GM13976 (cell line): ENCODE measurements around the gene RPS14.

Experiments
- DNase-seq: peaks from one replicate; pipeline ENCODE4 v3.0.0; 2012; ENCODE audit warnings: low spot score
- in situ Hi-C: fragments of 300-500 bp; cut with MboI; formaldehyde crosslinking; loops from one replicate; pipeline ENCODE4 v1.12.0; 2022; ENCODE audit warnings: low sequenced_read_pairs, mixed read lengths, inconsistent platforms; ENCODE audit not compliant: unreplicated experiment
- TF ChIP-seq, protein P1 (sequence below): IDR thresholded peaks from 2 replicates; pipeline ENCODE4 v1.5.1; 2012; ENCODE audit warnings: borderline replicate concordance, mild to moderate bottlenecking; ENCODE audit not compliant: insufficient read depth; ENCODE audit errors: extremely low read depth, missing control alignments, control extremely low read depth

Gene RPS14

DNA sequence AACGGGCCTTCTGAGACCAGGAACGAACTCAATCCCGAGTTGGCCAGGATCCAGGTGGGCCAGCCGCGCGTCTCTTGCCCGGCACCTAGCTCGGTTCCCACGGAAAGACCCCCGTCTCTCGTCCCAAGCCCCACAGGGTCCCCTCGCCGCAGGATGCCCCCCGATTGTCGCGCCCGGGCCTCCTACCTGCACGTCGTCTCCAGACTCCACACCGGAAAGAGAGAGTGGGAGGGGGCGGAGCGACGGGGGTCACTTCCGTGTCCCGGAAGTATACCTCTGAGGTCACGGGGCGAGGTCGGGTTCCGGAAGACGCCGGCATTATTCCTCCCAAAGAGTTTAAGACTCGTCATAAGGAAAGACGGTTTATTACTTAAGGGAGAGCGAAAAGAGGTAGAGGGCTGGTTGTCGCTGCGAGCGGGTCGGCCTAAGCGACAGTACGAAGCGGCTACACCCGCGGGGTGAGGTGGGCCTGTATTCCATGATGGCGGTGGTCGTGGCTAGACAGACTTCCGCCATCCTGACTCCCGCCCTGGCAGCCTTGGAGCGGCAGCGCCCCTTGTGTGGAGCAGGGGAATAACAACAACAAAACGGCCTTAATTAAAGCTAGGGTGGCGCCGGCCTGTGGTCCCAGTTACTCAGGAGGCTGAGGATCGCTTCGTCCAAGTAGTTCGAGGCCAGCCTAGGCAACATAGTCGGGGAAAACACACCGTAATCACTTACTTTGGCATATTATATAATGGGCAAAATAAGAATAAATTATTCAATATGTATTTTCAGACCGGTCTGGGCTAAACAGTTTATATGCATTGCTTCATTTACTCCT lies at the start of gene RPS14:
Gene RPS14, minus strand, starts transcription at position 223 of the 823 bp plus-strand sequence. CDS start 2,006 bp downstream, outside the sequence.
- peak; percentile 97 for DNase-seq
- in situ Hi-C loops, result loop anchor here (10.0 to 25.0 kb wide), 2 partner anchors 95 to 213 kb away; partner anchors contain the start of gene MYOZ3
- TF ChIP-seq, protein P1, sequence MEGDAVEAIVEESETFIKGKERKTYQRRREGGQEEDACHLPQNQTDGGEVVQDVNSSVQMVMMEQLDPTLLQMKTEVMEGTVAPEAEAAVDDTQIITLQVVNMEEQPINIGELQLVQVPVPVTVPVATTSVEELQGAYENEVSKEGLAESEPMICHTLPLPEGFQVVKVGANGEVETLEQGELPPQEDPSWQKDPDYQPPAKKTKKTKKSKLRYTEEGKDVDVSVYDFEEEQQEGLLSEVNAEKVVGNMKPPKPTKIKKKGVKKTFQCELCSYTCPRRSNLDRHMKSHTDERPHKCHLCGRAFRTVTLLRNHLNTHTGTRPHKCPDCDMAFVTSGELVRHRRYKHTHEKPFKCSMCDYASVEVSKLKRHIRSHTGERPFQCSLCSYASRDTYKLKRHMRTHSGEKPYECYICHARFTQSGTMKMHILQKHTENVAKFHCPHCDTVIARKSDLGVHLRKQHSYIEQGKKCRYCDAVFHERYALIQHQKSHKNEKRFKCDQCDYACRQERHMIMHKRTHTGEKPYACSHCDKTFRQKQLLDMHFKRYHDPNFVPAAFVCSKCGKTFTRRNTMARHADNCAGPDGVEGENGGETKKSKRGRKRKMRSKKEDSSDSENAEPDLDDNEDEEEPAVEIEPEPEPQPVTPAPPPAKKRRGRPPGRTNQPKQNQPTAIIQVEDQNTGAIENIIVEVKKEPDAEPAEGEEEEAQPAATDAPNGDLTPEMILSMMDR, result peak; percentile 97

DNA sequence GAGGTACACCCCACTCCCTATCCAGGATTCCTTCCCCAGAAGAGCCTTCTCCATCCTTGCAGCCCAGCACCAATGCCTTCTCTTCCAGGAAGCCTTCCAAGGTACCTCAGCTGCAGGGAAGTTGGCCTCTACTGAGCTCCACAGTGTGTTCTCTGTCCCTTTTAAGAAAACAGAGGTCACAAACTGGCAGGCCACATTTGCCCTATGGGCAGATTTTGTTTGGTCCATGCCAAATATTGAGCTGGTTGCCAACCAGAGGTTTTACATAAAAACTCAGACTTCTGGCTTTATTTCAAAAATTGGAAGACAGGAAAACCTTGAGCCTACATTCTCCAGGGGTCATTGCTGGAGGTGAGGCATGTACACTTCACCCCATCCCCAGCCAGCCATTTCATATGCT lies 49.4 kb upstream of the RPS14 start:
- in situ Hi-C loops, result no loop called here

DNA sequence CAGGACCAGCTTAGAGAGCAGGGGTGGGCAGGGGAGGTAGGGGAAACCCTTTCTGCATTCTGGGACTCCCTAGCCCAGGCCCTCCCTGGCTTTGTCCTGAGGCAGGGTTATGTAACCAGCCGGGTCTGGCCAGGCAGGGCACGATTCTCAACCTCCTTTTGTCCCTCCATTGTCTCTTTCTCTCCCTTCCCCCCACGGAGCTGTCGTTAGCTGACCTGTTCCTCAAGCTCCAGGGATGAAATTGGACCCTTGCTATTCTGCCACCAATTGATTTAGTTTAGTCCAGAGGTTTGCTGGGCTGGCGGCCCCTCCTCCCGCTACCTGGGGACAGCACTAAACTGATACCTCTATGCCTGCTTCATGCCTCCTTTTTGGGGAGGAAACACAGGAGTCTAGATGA lies 49.0 kb upstream of the RPS14 start:
- in situ Hi-C loops, result no loop called here
- TF ChIP-seq, protein P1, result no peak
- DNase-seq, result no peak

More for the DNA sequence above, 49.4 kb upstream of the RPS14 start:
- no peak for DNase-seq
- TF ChIP-seq, protein P1, result no peak

GRCh38 chr5:150497989-150498317 lies 48.4 kb upstream of the RPS14 start:
- no peak for DNase-seq
- TF ChIP-seq, protein P1, result no peak
- in situ Hi-C loops, result no loop called here

DNA sequence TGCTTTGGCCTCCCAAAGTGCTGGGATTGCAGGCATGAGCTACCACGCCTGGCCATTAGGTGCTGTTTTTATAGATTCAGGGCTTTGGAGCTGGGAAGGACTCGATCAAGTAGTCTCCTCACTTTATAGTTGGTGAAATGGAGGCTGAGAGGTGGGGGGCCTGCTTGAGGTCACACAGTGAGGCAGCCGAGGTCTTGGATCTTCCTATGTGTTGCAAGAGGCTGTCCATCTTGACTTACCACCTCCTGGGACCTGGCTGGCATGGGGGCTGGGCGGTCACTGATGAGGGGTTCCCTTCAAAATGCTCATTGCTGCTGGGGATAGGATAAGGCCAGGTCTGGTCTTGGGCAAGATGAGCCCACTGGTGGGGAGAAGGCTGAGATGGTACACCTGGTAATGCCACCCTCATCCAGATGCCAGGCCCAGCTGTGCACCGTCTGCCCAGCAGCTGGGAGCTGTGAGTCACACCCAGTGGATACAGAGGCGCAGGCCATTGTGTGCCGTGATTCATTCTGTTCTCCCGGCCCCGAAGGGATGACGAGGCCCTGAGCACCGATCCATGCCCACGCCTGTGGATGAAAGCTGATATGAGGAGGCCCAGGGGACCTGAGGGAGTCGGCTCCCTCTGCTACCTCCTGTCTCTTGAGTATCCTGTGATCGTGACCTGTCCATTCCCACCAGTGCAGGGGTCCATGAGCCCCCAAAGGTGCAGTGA lies 47.9 kb upstream of the RPS14 start:
- no peak for DNase-seq
- TF ChIP-seq, protein P1, result no peak
- in situ Hi-C loops, result no loop called here

DNA sequence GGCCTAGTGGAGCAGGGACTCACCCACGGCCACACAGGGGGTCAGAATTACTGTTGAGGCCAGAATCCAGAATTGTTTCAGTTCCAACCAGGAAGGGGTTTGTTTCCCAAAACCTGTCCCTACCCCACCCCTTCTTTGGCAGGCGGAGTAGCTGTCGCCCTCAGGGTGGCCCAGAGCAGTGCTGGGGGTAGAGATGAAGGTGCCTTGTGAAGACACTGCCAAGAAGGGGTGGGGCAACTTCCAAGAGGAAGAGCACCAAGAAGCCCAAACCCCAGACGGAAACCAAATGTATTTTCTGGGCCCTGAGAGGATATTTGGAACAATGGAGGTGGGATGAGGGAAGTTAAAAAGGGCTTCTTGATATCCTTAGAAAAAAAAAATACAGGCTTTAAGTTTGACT lies 47.0 kb upstream of the RPS14 start:
- DNase-seq, result no peak
- TF ChIP-seq, protein P1, result no peak
- in situ Hi-C loops, result no loop called here
